GM12874 (cell line): ENCODE data around the gene CISH.

Source experiments
- TF ChIP-seq, protein P1 (sequence below): IDR thresholded peaks from 2 replicates; pipeline ENCODE4 v1.5.1; 2011; ENCODE audit warnings: low read depth, mild to moderate bottlenecking, control low read depth, low read length, moderate library complexity; ENCODE audit not compliant: insufficient read depth

The CISH gene

DNA sequence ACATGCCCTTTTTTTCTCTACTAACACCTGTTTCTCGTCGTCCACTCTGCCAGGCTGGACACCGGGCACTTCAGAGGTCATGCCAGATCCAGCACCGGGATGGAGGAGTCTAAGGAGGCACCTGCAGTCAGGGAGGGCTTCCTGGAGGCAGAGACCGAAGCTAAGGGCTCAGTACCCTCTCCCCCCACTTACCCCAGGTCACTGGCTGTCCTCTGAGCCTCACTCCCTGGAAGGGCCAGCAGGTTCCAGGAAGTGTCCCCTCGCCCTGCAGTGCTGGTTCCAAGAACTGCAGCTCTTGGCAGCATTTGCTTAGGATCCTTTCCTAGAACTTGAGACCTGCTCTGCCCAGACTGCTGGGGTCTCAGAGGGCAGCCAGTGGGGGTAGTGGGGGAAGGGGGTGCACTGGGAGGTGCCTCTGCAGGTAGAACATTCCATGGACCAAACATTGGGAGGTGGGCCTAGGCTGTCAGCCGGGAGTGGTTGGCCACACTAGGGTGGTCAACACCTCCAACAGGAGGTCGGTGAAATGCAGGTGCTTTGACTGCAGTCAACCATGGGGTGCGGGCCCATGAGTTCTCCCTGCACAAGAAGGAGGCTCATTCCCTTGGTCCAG lies 11.3 kb downstream of the CISH start:
- TF ChIP-seq, protein P1, sequence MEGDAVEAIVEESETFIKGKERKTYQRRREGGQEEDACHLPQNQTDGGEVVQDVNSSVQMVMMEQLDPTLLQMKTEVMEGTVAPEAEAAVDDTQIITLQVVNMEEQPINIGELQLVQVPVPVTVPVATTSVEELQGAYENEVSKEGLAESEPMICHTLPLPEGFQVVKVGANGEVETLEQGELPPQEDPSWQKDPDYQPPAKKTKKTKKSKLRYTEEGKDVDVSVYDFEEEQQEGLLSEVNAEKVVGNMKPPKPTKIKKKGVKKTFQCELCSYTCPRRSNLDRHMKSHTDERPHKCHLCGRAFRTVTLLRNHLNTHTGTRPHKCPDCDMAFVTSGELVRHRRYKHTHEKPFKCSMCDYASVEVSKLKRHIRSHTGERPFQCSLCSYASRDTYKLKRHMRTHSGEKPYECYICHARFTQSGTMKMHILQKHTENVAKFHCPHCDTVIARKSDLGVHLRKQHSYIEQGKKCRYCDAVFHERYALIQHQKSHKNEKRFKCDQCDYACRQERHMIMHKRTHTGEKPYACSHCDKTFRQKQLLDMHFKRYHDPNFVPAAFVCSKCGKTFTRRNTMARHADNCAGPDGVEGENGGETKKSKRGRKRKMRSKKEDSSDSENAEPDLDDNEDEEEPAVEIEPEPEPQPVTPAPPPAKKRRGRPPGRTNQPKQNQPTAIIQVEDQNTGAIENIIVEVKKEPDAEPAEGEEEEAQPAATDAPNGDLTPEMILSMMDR = no peak

- TF ChIP-seq, protein P1 = no peak
Measured at GRCh38 chr3:50599716-50600118, 11.9 kb downstream of the CISH start.

- TF ChIP-seq, protein P1 = no peak
Measured at GRCh38 chr3:50599115-50599715, 12.4 kb downstream of the CISH start.

DNA sequence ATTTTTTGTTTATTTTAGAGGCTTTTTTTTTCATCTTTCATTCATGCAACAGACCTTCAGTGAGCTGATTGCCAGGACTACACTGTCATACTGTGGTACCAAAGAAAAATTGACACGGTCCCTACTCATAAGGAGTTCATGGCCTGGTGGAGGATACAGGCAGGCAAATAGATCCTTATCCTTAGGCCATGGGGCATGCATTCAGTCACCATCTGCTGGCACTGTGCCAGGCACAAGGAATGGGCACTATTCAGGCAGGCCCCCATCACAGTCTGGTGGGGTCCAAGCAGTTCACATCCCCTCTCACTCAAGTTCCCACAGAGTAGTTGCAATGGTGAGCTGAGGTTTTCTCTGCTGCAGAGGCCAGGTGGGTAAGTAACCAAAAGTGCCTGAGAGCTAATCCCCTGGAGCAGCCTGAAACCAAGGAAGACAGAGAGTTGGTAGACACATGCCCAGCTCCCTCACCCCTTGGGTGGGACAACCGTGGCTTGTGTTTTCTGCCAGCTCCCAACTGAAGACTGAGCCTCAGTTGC lies 17.3 kb downstream of the CISH start:
- TF ChIP-seq, protein P1 = no peak

DNA sequence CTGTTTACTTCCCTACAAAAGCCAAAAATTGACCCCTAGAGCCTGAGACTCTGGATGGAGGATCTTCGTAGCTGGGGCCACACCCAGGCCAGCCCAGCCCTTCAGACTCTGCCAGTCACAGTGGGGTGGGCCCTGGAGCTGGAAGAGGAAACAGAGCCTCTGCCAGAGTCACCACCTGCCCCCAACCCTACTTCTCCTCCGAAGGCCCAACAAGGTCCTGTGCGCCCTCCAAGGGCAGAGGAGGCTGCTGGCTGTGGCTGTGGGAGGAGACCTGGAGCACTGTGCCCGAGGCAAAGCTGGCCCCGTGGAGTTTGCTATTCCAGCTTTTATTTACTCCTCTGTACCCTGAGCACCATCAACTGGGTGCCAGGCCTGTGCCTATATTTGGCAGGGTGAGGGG lies 19.0 kb downstream of the CISH start:
- TF ChIP-seq, protein P1 = no peak

DNA sequence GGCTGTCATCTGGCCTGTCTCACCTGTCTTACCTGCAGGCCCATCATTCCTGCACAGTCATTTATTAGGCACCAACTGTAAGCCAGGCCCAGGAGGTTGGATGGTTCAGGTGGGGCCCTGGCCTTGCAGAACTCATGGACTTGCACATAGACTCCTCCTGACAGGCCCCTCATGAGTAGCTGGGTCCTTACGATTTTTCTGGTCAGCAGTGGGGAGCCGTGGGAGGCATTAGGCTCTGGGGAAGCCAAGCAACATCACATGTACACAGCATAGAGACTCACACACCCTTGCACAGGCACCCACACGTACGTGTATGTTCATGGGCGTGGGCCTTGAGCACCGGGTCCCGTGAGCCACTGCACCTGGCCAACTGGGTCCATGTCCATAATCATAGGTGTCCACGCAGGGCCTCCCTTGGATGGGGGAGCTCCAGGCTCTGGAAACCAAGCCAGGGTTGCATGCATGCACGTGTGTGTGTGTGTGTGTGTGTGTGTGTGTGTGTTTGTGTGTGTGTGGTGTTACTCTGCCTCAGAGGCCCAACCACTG lies 20.3 kb downstream of the CISH start:
- TF ChIP-seq, protein P1 = no peak

DNA sequence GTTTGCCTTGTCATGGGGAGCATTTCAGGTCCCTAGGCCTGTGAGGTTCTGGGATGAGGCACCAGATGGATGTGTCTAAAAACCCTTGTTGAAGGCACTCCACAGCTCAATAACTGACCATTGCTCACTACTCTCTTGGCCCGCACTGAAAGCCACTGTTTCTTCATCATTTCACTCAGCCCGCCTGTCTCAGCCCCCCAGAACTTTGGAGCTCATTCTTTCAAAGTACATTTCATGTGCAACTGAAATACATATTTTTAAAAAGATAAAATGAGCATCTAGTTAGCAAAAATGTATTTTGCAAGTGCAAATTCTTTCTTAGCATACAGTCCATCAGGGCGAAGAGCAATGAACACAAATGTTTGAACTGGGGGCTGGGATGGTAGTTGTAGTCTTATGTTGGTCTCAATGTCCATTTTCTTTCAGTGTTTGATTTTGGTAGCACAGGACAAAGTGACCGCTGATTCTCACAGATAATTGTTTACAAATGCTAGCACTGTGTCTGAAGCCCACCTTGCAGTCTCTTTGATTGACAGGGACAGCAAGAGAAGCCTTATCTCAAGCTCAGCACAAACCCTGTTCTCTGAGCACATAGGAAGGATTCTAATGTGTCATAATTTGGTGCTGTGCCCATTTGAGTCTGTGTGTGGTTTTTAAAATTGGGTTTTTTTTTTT lies 22.7 kb downstream of the CISH start:
- TF ChIP-seq, protein P1 = no peak
